ENCODE results near the gene VPS13C. TPM values are rescaled to one million over a fixed set of nuclear protein-coding genes. Genes with fewer than 3 reads are reported as not detected.

VPS13C gene
- total RNA-seq, 5 donors from 2014 or later (not counting 1 experiment from before 2014, with no cell fraction given) = 84.4 to 136 (median 117) TPM

- H3K27ac Mint-ChIP-seq = peak overlapping the region; percentile 91
- ATAC-seq (replicated peaks in 1 of 4) = no peak
- Histone ChIP-seq H3K27me3 (replicated peaks in 1 of 2; ENCODE audit: control insufficient read depth in 2 of 2, extremely low read depth in 1 of 2, insufficient read depth in 2 of 2, low read length in 1 of 2) (no peaks in the 10 kb centered on the region), H3K4me1 (ENCODE audit: control insufficient read depth in 1 of 2, extremely low read depth in 1 of 2, insufficient read depth in 2 of 2, low read length in 2 of 2) (peaks cover 4 to 18% of the 10 kb centered on the region in 2 experiments), H3K4me3 (ENCODE audit: control insufficient read depth in 1 of 2, extremely low read depth in 1 of 2, low read length in 1 of 2) (peak overlapping the region; percentile 59 to 80), H3K9me3 (no peaks in the 10 kb centered on the region), H3K27ac (ENCODE audit: low read length) (peak overlapping the region; percentile 79), H3K36me3 (ENCODE audit: control insufficient read depth in 2 of 2, extremely low read depth in 1 of 2, insufficient read depth in 1 of 2, low read length in 1 of 2) (no peaks in the 10 kb centered on the region)
- no peaks in the 10 kb centered on the region for H3K9me3 Mint-ChIP-seq
- H3K27me3 Mint-ChIP-seq = no peaks in the 10 kb centered on the region
- DNase-seq = no peak
- peaks cover 2% of the 10 kb centered on the region for H3K36me3 Mint-ChIP-seq
- ChIA-PET POLR2A (interaction anchor here in 1 of 2 donors (0.6 kb wide), 1 partner anchor 1411 kb away, joined by 6 read pairs; no protein-coding TSS in a partner anchor), CTCF (interaction anchor here (0.6 to 1.4 kb wide), 5 partner anchors 15 to 176 kb away, joined by 3 to 10 read pairs (median 3); no protein-coding TSS in a partner anchor)
- no CpG with 5 or more reads among the region's 13 CpGs for WGBS (ENCODE audit: insufficient coverage)
- peaks cover 63 to 65% (median 64%) of the 10 kb centered on the region in 3 donors for H3K4me1 Mint-ChIP-seq
- peak overlapping the region; percentile 91 to 99 (median 96) for H3K4me3 Mint-ChIP-seq
These were observed 985 bp downstream of the VPS13C start for GRCh38 chr15:62059108-62059815.

GRCh38 chr15:62058327-62059028 lies 1.8 kb downstream of the VPS13C start:
- H3K4me3 Mint-ChIP-seq = peak overlapping the region; percentile 64 to 99 (median 91)
- H3K4me1 Mint-ChIP-seq = peaks cover 67 to 71% (median 70%) of the 10 kb centered on the region in 3 donors
- no peaks in the 10 kb centered on the region for H3K9me3 Mint-ChIP-seq
- H3K27me3 Mint-ChIP-seq = no peaks in the 10 kb centered on the region
- Histone ChIP-seq H3K9me3 (no peaks in the 10 kb centered on the region), H3K4me3 (ENCODE audit: control insufficient read depth in 1 of 2, extremely low read depth in 1 of 2, low read length in 1 of 2) (no peak overlapping the region), H3K27ac (ENCODE audit: low read length) (no peak overlapping the region), H3K4me1 (ENCODE audit: control insufficient read depth in 1 of 2, extremely low read depth in 1 of 2, insufficient read depth in 2 of 2, low read length in 2 of 2) (peaks cover 4 to 18% of the 10 kb centered on the region in 2 experiments), H3K36me3 (ENCODE audit: control insufficient read depth in 2 of 2, extremely low read depth in 1 of 2, insufficient read depth in 1 of 2, low read length in 1 of 2) (no peaks in the 10 kb centered on the region), H3K27me3 (replicated peaks in 1 of 2; ENCODE audit: control insufficient read depth in 2 of 2, extremely low read depth in 1 of 2, insufficient read depth in 2 of 2, low read length in 1 of 2) (no peaks in the 10 kb centered on the region)
- H3K27ac Mint-ChIP-seq = peak overlapping the region; percentile 39 to 61
- CTCF ChIA-PET = interaction anchor here (1.0 to 1.4 kb wide), 2 partner anchors 26 to 77 kb away, joined by 3 read pairs; no protein-coding TSS in a partner anchor
- no CpG with 5 or more reads among the region's 5 CpGs for WGBS (ENCODE audit: insufficient coverage)
- POLR2A ChIA-PET = interaction anchor here in 1 of 2 donors (0.7 kb wide), 1 partner anchor 32 kb away, joined by 7 read pairs; no protein-coding TSS in a partner anchor
- peaks cover 2% of the 10 kb centered on the region for H3K36me3 Mint-ChIP-seq
- DNase-seq (no peak), ATAC-seq (replicated peaks in 1 of 4) (no peak)

GRCh38 chr15:62057341-62057980 lies 2.8 kb downstream of the VPS13C start:
- H3K4me1 ChIP-seq (ENCODE audit: control insufficient read depth in 1 of 2, extremely low read depth in 1 of 2, insufficient read depth in 2 of 2, low read length in 2 of 2) = peaks cover 4 to 18% of the 10 kb centered on the region in 2 experiments
- H3K4me1 Mint-ChIP-seq = peaks cover 74 to 80% (median 78%) of the 10 kb centered on the region in 3 donors
- H3K36me3 Mint-ChIP-seq = peaks cover 2% of the 10 kb centered on the region
- POLR2A ChIA-PET = no interaction called here
- H3K27ac ChIP-seq (ENCODE audit: low read length) = no peak overlapping the region
- DNase-seq (no peak), ATAC-seq (replicated peaks in 1 of 4) (no peak)
- H3K27me3 Mint-ChIP-seq = no peaks in the 10 kb centered on the region
- H3K9me3 ChIP-seq = no peaks in the 10 kb centered on the region
- H3K27ac Mint-ChIP-seq = no peak overlapping the region
- no peaks in the 10 kb centered on the region for H3K9me3 Mint-ChIP-seq
- CTCF ChIA-PET = no interaction called here
- no peaks in the 10 kb centered on the region for H3K36me3 ChIP-seq (ENCODE audit: control insufficient read depth in 2 of 2, extremely low read depth in 1 of 2, insufficient read depth in 1 of 2, low read length in 1 of 2)
- H3K4me3 Mint-ChIP-seq = no peak overlapping the region
- no CpG with 5 or more reads among the region's 4 CpGs for WGBS (ENCODE audit: insufficient coverage)
- no peak overlapping the region for H3K4me3 ChIP-seq (ENCODE audit: control insufficient read depth in 1 of 2, extremely low read depth in 1 of 2, low read length in 1 of 2)
- H3K27me3 ChIP-seq (replicated peaks in 1 of 2; ENCODE audit: control insufficient read depth in 2 of 2, extremely low read depth in 1 of 2, insufficient read depth in 2 of 2, low read length in 1 of 2) = no peaks in the 10 kb centered on the region

GRCh38 chr15:62054979-62055378 lies 5.3 kb downstream of the VPS13C start:
- CTCF ChIA-PET = no interaction called here
- peaks cover 74 to 83% (median 76%) of the 10 kb centered on the region in 3 donors for H3K4me1 Mint-ChIP-seq
- no peak overlapping the region for H3K4me3 Mint-ChIP-seq
- peaks cover 6 to 11% of the 10 kb centered on the region in 2 experiments for H3K4me1 ChIP-seq (ENCODE audit: control insufficient read depth in 1 of 2, extremely low read depth in 1 of 2, insufficient read depth in 2 of 2, low read length in 2 of 2)
- DNase-seq (no peak), ATAC-seq (replicated peaks in 1 of 4) (no peak)
- H3K27ac Mint-ChIP-seq = no peak overlapping the region
- H3K27ac ChIP-seq (ENCODE audit: low read length) = no peak overlapping the region
- POLR2A ChIA-PET = no interaction called here
- peaks cover 5% of the 10 kb centered on the region for H3K36me3 Mint-ChIP-seq
- H3K27me3 Mint-ChIP-seq = no peaks in the 10 kb centered on the region
- H3K27me3 ChIP-seq (replicated peaks in 1 of 2; ENCODE audit: control insufficient read depth in 2 of 2, extremely low read depth in 1 of 2, insufficient read depth in 2 of 2, low read length in 1 of 2) = no peaks in the 10 kb centered on the region
- no peaks in the 10 kb centered on the region for H3K9me3 Mint-ChIP-seq
- no peaks in the 10 kb centered on the region for H3K9me3 ChIP-seq
- 100% methylated on average over 2 of the region's 5 CpGs for WGBS (ENCODE audit: insufficient coverage)
- no peaks in the 10 kb centered on the region for H3K36me3 ChIP-seq (ENCODE audit: control insufficient read depth in 2 of 2, extremely low read depth in 1 of 2, insufficient read depth in 1 of 2, low read length in 1 of 2)
- no peak overlapping the region for H3K4me3 ChIP-seq (ENCODE audit: control insufficient read depth in 1 of 2, extremely low read depth in 1 of 2, low read length in 1 of 2)

- CTCF ChIA-PET = interaction anchor here in 1 of 2 donors (1.2 to 1.3 kb wide), 2 partner anchors 11 to 13 kb away, joined by 3 to 4 read pairs; partner anchors contain the start of gene C2CD4A
- WGBS (ENCODE audit: insufficient coverage) = 70% methylated on average over 2 of the region's 5 CpGs
These were observed 6.7 kb downstream of the VPS13C start for GRCh38 chr15:62053439-62054085.

More at GRCh38 chr15:62053439-62054085, 6.7 kb downstream of the VPS13C start:
- Mint-ChIP-seq H3K4me1 (peaks cover 67 to 78% (median 70%) of the 10 kb centered on the region in 3 donors), H3K9me3 (no peaks in the 10 kb centered on the region), H3K4me3 (no peak overlapping the region), H3K27me3 (no peaks in the 10 kb centered on the region), H3K36me3 (peaks cover 12% of the 10 kb centered on the region), H3K27ac (peak overlapping the region; percentile 9 to 28)
- Histone ChIP-seq H3K4me3 (ENCODE audit: control insufficient read depth in 1 of 2, extremely low read depth in 1 of 2, low read length in 1 of 2) (no peak overlapping the region), H3K4me1 (ENCODE audit: control insufficient read depth in 1 of 2, extremely low read depth in 1 of 2, insufficient read depth in 2 of 2, low read length in 2 of 2) (peaks cover 4% of the 10 kb centered on the region in 2 experiments), H3K36me3 (ENCODE audit: control insufficient read depth in 2 of 2, extremely low read depth in 1 of 2, insufficient read depth in 1 of 2, low read length in 1 of 2) (no peaks in the 10 kb centered on the region), H3K9me3 (no peaks in the 10 kb centered on the region), H3K27me3 (replicated peaks in 1 of 2; ENCODE audit: control insufficient read depth in 2 of 2, extremely low read depth in 1 of 2, insufficient read depth in 2 of 2, low read length in 1 of 2) (no peaks in the 10 kb centered on the region), H3K27ac (ENCODE audit: low read length) (no peak overlapping the region)
- DNase-seq = no peak
- POLR2A ChIA-PET = no interaction called here
- no peak for ATAC-seq (replicated peaks in 1 of 4)

Data from T-cell (primary cell).